T47D (cell line): ENCODE measurements around the gene AFF1.
A peak's percentile ranks its signal among the peaks of the same experiment; 100 is the strongest.

Experiments used
- DNase-seq, 2 experiments: peaks; one replicate each; pipeline versions ENCODE4 v3.0.0 to v3.0.0-alpha.2; 2011 to 2012; ENCODE audit warnings: low read depth in 1 of 2, low spot score in 1 of 2
- JUND ChIP-seq: IDR thresholded peaks from 2 replicates; pipeline ENCODE4 v1.6.1; 2012; ENCODE audit warnings: low read depth
- in situ Hi-C: cut with HindIII; loops from 2 replicates; pipeline ENCODE4 v1.10.0; 2016; ENCODE audit warnings: low sequenced_read_pairs, low pct_unique_long_range_greater_than_20kb

Gene AFF1

DNA sequence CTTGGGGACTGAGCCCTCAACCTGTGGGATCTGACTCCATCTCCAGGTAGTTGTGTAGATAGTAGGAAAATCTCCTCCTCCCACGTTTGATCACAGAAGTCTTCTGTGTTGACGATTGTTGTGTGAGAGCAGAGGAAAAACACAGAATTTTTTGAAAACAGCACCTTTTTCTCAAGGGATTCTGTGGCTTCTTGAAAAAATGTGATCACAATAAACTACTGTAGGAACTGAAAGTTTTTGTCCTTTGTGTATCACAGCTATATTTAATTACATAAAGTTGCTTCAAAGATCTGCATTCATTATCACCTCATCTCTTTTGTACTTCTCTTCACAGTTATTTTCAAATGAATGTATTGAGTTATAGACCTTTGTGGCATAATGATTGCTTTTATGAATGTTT is 85.1 kb downstream of the AFF1 start:
- no peak for TF ChIP-seq JUND
- in situ Hi-C loops: no loop called here
- DNase-seq: no peak

DNA sequence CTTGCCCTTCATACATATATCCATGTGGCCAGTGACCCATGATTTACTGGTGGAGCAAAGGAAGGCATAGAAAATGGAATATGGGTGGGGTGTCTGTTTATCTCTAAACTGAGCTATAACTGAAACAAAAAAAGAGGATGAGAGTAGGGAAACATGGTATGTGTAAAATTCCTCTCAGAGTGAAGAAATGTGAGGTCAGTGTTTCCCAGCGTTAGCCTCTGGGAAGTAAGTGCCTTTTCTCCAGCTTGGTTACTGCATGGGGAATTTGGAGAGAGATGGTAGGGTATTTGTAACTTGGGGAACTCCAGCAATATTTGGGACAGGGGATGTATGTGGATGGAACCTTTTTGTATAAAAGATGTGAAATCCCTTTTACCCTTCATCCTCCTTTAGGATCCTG is 89.4 kb downstream of the AFF1 start:
- in situ Hi-C loops: no loop called here
- TF ChIP-seq JUND: no peak
- DNase-seq: no peak

DNA sequence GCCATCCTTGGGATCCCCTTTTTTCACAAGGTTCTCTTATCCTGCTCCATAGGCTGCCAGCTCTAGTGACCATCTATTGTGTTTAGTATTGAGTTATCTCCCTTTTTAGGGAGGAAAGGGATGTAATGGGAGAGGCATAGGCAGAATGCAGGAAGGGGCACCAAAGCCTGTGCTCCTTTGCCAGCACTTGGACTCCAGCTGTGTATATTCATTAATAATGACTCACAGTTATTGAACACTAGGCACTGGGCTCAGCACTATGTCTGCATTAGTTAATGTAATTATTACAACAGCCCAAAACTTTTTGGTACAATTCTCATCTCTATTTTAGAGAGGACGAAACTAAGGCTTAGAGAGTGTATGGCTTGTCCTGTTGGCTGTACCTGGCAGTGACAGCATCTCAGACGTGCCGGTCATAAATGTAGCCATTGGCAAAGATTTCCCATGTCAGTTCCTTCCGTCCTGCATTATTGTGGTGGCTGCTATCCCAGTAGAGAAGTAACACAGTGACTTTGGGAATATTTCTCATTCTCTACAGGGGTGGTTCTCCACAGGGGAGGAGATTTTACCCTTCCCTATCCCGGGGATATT is 90.3 kb downstream of the AFF1 start:
- TF ChIP-seq JUND: no peak
- in situ Hi-C loops: no loop called here
- no peak for DNase-seq

- no peak for TF ChIP-seq JUND
- DNase-seq: peak in 1 of 2 experiments; percentile 56
- in situ Hi-C loops: no loop called here
Observed at GRCh38 chr4:87025614-87026041, 90.8 kb downstream of the AFF1 start.

DNA sequence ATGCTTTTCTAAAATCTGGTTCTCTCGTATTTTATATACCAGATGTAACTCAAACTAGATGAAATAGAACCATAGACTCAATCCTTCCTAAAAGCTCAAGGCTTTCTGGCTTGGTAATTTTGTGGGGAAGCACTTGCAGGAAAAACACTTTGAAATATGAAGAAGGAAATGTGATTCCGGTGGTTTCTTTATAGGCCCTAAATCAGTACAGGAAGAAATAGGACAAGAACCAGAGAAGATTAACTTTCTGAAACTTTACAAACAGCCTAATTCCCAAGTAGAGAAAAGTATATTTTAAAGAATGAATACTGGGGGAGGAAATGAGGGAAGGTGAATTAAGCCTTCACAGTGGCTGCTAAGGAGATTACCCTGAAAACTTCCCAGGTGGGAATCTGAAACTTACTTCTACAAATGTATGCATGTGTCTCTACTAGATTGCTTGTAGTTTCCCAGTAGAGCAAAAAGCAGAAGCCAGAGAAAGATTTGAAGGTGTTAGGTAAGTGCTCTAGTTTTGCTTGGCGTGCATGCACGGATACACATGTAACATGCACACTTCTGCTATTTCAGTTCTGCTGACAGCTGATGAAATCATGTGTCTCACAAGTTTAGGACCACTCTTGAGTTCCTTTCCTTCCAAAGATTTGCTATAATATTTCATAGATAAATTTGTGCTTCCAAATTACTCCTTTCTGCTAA is 92.1 kb downstream of the AFF1 start:
- DNase-seq: no peak
- no peak for TF ChIP-seq JUND
- in situ Hi-C loops: no loop called here

DNA sequence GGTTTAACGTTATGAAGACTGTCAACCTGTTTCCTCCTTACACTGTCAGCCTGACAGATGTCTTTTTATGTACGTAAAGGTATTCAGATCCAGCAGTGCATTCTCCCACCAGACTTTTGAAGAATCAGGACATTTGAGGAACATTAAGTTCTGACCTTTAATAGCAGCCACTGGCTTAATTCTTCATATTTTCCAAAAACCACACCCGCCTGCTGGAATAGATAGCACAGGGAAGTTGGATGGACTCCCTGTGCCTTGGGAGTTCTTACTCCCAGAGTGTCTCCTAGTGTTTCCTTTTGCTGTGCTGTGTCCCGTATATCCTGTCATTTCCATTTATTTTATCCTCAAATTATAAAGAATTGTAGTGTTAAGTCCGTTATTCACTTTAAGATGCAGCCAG is 94.5 kb downstream of the AFF1 start:
- no peak for TF ChIP-seq JUND
- no peak for DNase-seq
- in situ Hi-C loops: no loop called here

- no peak for TF ChIP-seq JUND
- no peak for DNase-seq
- in situ Hi-C loops: no loop called here
Observed at GRCh38 chr4:87030124-87030523, 95.3 kb downstream of the AFF1 start.

- TF ChIP-seq JUND: no peak
- no peak for DNase-seq
- in situ Hi-C loops: no loop called here
Observed at GRCh38 chr4:87030755-87031441, 96.1 kb downstream of the AFF1 start.

DNA sequence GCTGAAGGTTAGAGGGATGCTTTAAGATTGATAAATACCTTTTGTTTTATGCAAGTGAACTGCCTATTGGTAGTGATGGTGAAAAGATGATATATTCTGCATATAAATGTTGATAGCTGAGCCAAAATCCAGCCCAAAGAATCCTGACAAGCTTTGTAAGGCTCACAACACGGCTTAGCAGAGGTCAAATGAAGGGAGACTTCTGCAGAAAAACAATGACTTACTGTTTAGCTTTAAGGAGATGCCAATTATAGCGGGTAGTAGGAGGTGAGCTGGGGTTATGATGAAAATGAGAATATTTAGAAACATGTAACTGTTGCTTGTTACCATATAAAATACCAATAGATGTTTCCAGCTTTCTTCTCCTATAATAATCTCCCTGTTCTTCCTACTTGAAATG is 97.1 kb downstream of the AFF1 start:
- in situ Hi-C loops: no loop called here
- no peak for DNase-seq
- no peak for TF ChIP-seq JUND

GRCh38 chr4:87032884-87033533 is 98.2 kb downstream of the AFF1 start:
- DNase-seq: peak; percentile 21 to 60
- no peak for TF ChIP-seq JUND
- in situ Hi-C loops: no loop called here

DNA sequence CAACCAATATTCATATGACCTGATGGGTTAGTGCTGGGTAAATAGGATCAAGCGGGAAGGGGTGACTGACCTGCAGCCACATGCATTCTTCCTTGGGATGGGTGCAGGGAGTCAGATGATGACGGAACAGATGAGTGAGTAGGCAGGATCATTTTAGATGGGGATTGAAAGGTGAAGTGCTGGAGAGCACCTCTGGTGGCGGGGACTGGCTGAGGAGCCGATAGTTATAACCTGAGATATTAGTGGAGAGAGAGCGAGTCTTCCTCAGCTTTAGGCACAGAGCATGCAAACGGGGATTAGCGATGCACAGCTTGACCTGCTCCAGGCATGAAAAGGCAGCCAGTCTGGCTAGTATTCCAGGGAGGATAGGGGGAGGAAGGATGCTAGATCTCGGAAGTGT is 99.1 kb downstream of the AFF1 start:
- in situ Hi-C loops: no loop called here
- DNase-seq: peak in 1 of 2 experiments; percentile 12
- no peak for TF ChIP-seq JUND

GRCh38 chr4:87034527-87034926 is 99.7 kb downstream of the AFF1 start:
- no peak for DNase-seq
- in situ Hi-C loops: no loop called here
- no peak for TF ChIP-seq JUND
